GM10266 (cell line): ENCODE measurements around the gene MEF2D.

Experiments
- DNase-seq: peaks from one replicate; pipeline ENCODE4 v3.0.0; 2012; ENCODE audit errors: extremely low spot score
- TF ChIP-seq, protein P1 (sequence below): IDR thresholded peaks from 2 replicates; pipeline ENCODE4 v1.5.1; 2012; ENCODE audit warnings: mild to moderate bottlenecking, low read depth; ENCODE audit not compliant: control insufficient read depth, insufficient read depth; ENCODE audit errors: missing control alignments

The MEF2D gene

DNA sequence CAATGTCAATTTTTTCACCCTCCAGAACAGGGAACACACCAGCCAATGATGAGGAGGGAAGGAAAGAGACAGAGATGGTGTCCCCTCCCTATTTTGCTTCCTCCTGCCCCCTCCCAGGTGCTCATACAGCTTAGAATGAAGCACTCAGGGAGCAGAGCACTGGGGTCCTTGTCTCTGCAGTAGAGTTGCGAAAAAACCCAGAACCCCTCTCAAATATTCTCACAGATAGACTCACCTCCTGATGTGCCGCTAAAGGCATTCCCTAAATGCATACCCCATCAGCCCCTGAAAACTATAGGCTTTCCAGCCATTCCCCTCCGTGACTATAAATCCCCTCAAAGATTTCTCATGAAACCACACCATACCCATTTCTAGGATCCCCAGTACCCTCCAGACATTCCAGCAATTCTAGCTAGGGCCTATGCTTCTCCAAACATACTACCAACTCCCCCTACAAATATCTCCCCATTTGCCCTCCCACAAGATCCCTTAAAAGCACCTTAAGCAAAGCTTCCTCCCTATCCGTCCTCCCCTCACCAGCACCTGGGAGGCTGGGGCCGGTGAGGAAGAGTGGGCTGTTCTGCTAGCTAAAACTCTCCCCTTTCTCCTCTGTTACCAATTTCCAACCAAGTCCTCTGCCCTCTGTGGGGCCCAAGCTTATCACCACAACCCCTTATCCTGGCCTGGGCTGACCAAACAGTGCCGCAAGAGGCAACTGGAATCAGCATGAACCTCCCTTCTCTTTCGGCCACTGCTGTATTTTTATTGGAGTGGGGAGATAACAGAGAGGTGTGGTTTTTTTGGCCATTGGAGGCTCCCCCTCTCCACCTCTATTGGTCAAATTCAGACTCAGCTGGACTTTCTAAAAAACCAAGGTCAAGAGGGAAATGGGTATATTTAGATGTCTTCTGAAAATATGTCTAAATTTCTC, 76.9 kb downstream of the MEF2D start:
- no peak for DNase-seq
- TF ChIP-seq, protein P1, sequence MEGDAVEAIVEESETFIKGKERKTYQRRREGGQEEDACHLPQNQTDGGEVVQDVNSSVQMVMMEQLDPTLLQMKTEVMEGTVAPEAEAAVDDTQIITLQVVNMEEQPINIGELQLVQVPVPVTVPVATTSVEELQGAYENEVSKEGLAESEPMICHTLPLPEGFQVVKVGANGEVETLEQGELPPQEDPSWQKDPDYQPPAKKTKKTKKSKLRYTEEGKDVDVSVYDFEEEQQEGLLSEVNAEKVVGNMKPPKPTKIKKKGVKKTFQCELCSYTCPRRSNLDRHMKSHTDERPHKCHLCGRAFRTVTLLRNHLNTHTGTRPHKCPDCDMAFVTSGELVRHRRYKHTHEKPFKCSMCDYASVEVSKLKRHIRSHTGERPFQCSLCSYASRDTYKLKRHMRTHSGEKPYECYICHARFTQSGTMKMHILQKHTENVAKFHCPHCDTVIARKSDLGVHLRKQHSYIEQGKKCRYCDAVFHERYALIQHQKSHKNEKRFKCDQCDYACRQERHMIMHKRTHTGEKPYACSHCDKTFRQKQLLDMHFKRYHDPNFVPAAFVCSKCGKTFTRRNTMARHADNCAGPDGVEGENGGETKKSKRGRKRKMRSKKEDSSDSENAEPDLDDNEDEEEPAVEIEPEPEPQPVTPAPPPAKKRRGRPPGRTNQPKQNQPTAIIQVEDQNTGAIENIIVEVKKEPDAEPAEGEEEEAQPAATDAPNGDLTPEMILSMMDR, result no peak

DNA sequence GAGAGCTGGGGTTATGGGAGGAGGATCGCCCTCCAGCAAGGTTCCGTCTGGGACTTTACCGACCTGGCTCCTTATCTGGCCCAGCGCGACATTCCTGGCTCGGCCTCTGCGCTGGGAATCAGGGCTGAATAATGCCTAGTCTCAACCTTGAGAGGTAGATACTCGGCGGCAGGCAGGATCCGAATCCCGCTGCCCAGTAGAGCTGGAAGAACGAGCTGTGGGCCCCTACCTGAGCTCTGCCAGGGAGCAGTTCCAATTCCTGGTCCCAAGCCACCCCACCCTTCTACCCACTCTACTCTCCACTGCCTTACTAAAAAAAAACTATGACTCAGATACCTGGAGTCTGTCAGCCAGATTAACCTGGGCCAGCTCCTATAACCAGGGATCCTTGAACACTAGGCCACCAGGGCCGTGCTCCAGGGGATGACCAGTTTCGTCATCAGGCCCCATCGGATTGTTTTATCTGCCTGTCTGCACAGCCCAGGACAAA, 77.9 kb downstream of the MEF2D start:
- no peak for DNase-seq
- TF ChIP-seq, protein P1, result no peak

DNA sequence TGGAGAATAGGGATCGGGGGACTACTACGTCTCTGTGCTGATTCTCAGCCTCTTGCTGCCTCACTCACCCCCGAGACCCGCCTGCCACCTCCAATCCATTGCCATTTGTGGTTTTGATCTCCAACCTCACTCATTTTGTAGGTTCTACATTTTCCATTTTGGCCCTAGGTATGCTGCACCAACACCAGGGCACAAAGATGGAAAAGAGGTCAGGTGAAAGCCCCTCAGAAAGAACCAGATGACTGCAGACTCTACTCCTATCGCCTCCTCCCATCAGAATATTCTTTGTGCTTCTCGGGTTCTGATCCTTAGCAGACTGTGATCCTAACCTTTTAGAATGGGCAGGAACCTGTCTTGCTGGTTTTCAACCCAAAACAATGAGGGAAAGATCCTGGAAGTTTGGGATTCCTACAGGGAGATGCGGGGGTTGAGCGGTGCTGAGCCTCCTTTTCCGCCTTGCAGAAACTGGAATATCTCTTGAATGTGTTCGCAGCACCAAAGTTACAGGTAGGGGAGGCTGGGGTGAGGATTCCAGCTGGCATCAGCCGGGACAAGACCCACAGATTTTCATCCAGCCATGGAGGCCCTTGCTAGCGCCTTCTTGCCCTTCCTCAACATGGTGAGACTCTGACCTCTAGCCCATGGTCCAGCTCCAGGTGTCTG, 78.5 kb downstream of the MEF2D start:
- TF ChIP-seq, protein P1, result no peak
- no peak for DNase-seq

DNA sequence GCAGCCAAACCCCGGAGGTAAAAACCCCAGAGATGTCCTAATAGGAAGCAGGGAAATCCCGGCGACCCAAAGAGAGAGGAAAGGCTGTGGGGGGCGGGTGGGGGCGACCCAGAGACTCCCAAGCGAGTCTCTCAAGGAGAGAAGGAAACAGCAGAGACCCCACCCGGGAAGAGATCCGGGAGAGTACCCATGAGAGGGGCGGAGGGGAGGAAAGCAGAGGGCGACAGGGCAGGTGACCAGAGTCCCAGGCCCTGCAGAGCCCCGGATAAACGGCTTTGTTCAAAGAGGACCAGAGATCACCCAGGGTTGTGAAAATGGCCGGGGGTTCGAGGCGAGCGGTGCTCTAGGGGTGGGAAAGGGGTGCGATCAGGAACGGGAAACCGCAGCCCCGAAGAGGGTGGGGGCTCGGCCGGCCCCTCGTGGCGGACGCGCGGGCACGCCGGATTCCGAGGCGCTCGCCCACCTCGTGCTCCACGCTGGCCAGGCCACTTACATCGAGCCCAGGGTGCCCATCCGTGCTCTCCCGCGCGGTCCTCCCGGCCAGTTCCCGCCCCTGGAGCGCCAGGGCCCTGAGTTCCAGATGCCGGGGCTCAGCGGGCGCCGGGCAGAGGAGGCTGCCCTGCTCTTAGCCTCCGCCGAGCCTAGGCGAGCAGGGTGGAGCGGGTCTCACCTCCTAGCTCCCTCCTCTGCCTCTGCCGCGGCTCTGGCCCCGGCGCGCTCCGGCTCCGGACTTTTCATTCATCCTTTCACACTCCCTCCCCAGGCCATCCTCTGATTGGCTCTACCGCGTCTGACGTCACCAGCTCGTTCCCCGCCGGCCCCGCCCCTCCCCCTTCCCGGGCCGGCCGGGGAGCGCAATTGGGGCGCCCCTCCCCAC, 79.3 kb downstream of the MEF2D start:
- TF ChIP-seq, protein P1, result no peak
- peak; percentile 95 for DNase-seq

DNA sequence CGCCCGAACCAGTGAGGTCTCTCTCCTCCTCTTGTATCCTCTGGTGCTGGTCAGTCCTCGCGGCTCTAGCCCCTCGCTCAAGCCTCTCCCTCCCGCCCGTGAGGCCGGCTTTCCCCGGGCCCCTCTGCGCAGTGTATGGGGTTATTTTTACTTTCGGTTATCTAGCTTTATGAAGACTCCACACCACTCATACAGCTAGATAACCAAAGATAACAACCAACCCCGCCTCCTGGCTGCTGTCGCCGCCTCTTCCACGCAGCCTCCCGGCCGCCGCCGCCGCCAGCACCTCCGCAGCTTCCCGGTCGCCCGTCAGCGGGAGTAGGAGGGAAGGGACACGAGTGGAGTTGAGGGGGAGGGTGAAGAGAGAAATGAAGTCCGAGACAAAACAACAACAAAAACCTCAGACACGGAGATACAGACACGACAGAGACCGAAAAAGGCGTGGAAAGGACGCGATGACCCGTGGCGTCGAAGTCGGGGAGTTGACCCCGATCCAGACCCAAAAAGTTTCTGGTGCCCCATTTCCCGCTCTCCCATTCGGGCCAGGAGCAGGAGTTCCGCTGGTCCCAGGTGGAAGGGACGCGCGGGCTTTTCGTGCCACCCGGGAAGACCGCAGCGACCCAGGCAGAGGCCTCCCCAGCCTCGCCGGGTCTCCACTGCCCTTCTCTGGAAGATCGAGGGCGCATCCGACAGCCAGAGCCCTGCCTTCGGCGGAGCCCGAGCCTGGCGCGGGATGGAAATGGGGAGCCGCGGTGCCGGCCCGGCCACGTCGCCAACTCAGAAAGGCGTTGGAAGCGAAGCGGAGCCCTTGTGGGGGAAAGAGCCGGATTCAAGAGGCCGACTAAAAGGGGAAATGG, 80.1 kb downstream of the MEF2D start:
- peak; percentile 78 for DNase-seq

DNA sequence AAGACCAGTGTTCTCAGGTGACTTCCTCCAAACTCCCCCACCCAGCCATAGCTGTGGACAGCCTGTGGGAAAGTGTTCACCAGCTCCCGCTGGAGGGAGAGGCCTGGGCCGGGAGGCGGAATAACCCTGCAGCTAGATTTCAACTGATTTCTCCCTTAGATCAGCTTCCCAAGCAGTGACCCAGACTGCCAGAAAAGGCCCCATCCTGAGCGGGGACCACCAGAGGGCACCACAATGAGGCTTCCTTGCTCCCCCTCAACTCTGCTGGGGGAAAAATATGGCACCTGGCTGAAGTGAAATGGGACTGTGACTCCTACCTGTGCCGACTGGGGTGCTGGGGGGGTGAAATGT, 80.7 kb downstream of the MEF2D start:
- TF ChIP-seq, protein P1, result peak; percentile 56
- peak; percentile 72 for DNase-seq

More for the DNA sequence above, 80.1 kb downstream of the MEF2D start:
- TF ChIP-seq, protein P1, result no peak
